Hepatocyte (in vitro differentiated cells): ENCODE results near the gene SMIM13.
"Not testable (repeated sequence)": the region's sequence is repeated elsewhere in the genome, so short reads cannot be mapped to it uniquely, and the experiment has no call there.

Experiments
- EZH2 ChIP-seq: fragments of 200-600 bp; sonication (generic); IDR thresholded peaks from 2 replicates; pipeline ENCODE4 v1.6.1; 2016; ENCODE audit warnings: antibody characterized with exemption, mild to moderate bottlenecking, borderline replicate concordance
- EZH2phosphoT487 ChIP-seq: fragments of 200-600 bp; sonication (generic); IDR thresholded peaks from one replicate; pipeline ENCODE4 v1.6.1; 2018; ENCODE audit warnings: antibody characterized with exemption, mild to moderate bottlenecking, low read depth, moderate library complexity; ENCODE audit not compliant: unreplicated experiment, severe bottlenecking
- TF ChIP-seq, protein P1 (sequence below): fragments of 200-600 bp; sonication (generic); IDR thresholded peaks from 2 replicates; pipeline ENCODE4 v1.5.1; 2016; ENCODE audit warnings: antibody characterized with exemption, mild to moderate bottlenecking; ENCODE audit not compliant: poor library complexity

DNA sequence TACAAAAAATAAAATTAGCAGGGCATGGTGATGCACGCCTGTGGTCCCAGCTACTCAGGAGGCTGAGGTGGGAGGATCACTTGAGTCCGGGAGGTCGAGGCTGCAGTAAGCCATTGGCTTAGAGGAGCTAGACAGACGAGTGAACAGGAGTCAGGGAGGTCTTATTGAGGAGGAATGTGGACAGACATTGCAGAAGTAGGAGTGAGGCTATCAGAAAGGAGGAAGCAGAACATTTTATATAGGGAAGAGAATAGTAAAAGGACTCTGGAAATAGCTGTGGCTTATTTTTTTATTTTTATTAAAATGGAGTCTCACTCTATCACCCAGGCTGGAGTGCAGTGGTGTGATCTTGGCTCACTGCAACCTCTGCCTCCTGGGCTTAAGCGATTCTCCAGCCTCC, 2.5 kb upstream of the SMIM13 start:
- TF ChIP-seq, protein P1, sequence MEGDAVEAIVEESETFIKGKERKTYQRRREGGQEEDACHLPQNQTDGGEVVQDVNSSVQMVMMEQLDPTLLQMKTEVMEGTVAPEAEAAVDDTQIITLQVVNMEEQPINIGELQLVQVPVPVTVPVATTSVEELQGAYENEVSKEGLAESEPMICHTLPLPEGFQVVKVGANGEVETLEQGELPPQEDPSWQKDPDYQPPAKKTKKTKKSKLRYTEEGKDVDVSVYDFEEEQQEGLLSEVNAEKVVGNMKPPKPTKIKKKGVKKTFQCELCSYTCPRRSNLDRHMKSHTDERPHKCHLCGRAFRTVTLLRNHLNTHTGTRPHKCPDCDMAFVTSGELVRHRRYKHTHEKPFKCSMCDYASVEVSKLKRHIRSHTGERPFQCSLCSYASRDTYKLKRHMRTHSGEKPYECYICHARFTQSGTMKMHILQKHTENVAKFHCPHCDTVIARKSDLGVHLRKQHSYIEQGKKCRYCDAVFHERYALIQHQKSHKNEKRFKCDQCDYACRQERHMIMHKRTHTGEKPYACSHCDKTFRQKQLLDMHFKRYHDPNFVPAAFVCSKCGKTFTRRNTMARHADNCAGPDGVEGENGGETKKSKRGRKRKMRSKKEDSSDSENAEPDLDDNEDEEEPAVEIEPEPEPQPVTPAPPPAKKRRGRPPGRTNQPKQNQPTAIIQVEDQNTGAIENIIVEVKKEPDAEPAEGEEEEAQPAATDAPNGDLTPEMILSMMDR: not testable (repeated sequence)
- not testable (repeated sequence) for TF ChIP-seq EZH2phosphoT487, EZH2
